GM12873 (cell line): ENCODE data around the gene CAPS2.

Source experiments
- CTCF ChIP-seq: IDR thresholded peaks from 2 replicates; pipeline ENCODE4 v1.5.1; 2012; ENCODE audit warnings: low read depth, mild to moderate bottlenecking, moderate library complexity, low read length, control low read depth; ENCODE audit not compliant: insufficient read depth; ENCODE audit errors: missing control alignments

The CAPS2 gene

GRCh38 chr12:75329918-75330826 is at the start of gene CAPS2:
Gene CAPS2 (minus strand): TSS chr12:75330324. CDS start chr12:75326498, 3,826 bp downstream.
- TF ChIP-seq CTCF: no peak

- no peak for TF ChIP-seq CTCF
These were observed 48.2 kb upstream of the CAPS2 start for GRCh38 chr12:75378354-75378753.

- TF ChIP-seq CTCF: no peak
These were observed 44.8 kb upstream of the CAPS2 start for GRCh38 chr12:75374971-75375370.

GRCh38 chr12:75366629-75367028 is 36.5 kb upstream of the CAPS2 start:
- no peak for TF ChIP-seq CTCF

- TF ChIP-seq CTCF: no peak
These were observed 34.8 kb upstream of the CAPS2 start for GRCh38 chr12:75364919-75365318.

GRCh38 chr12:75361408-75361807 is 31.3 kb upstream of the CAPS2 start:
- TF ChIP-seq CTCF: no peak

GRCh38 chr12:75360920-75361319 is 30.8 kb upstream of the CAPS2 start:
- TF ChIP-seq CTCF: no peak
